GM21423 (cell line): ENCODE measurements around the gene SPAG17.

ENCODE experiments used
- ATAC-seq: cut with Tn5 transposase; IDR thresholded peaks from one replicate; pipeline ENCODE4 v1.9.1; 2021; ENCODE audit warnings: mild to moderate bottlenecking, moderate library complexity; ENCODE audit not compliant: unreplicated experiment

SPAG17 gene

DNA sequence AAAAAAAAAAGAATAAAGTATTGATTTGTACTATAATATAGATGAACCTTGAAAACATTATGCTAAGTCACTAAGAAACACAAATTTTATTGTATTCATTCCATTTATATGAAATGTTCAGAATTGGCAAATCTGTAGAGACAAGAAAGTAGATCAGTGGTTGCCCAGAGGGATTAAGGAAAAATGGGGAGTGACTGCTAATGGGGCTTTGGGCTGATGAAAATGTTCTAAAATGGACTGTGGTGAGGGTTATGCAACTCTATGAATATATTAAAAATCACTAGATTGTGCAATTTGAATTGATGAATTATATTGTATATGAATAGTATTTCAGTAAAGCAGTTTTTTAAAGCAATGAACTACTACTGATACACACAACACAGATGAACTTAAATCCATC, 265.7 kb downstream of the SPAG17 start:
- ATAC-seq: no peak

DNA sequence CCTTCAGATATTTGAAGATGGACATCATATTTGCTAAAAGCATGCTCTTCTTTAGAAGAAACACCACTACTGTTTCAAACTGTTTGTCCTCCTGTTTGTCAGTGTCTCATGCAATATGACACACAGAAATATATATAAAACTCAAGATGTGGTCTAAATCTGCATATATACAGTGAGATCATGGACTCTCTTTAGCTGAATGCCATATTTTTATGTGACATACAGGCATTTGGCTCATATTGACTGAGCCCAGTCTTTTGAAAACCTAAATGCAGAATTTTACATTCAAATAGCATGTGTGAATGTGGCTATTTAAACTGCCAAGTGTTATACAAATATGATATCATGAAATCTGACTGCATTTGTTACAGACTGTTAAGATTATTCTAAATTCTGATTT, 274.0 kb downstream of the SPAG17 start:
- no peak for ATAC-seq

DNA sequence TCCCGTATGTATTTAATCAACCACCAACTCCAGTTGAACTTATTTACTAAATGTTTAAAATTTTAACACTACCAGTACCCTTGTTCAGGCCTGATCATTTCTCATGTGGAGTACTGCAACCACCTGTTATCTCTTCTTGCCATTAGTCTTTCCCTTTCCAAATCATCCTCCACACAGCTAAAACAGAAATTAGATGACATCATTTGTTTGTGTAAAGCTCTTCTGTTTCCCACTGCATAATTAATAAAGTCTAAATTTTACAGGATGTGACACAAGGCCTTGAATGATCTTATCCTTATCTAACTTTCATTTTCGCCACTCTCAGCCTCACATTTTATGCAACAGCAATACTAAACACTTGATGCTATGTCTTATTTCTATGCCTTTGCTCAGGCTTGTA, 280.0 kb downstream of the SPAG17 start:
- no peak for ATAC-seq

DNA sequence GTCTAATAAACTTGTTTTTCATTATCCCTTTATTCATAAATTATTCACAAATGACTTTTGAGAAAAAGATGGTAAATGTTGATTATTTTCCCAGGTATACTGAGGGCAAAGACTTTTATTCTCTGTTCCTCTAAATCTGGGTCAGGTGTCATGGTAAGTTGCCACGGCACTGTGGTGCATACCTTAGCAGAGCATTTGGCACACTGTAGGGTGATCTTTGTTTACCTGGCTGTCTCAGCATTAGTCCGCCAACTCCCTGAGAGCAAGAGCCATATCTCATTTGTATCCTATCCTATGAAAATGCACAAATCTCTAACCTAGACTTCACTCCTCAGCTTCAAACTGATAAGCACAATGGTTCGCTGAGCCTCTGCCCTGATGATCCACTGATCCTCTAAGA, 280.5 kb downstream of the SPAG17 start:
- ATAC-seq: no peak
